HFFc6 (cell line): ENCODE results near the gene TBCK. TPM values are rescaled to one million over a fixed set of nuclear protein-coding genes. Genes with fewer than 3 reads are reported as not detected.
A peak's percentile ranks its signal among the peaks of the same experiment; 100 is the strongest.

Experiments
- DNase-seq: peaks from one replicate; pipeline ENCODE4 v3.0.0-alpha.2; 2018
- H3K27ac Mint-ChIP-seq: 2 replicates; pipeline ENCODE4 v1.8.0; 2020; ENCODE audit warnings: mild to moderate bottlenecking, mixed read lengths
- H3K27me3 Mint-ChIP-seq: 2 replicates; pipeline ENCODE4 v1.8.0; 2021; ENCODE audit warnings: mild to moderate bottlenecking, moderate library complexity, mixed read lengths; ENCODE audit not compliant: insufficient read depth
- H3K36me3 Mint-ChIP-seq: 2 replicates; pipeline ENCODE4 v1.8.0; 2021; ENCODE audit warnings: low read depth, mixed read lengths
- H3K4me1 Mint-ChIP-seq: 2 replicates; pipeline ENCODE4 v1.8.0; 2020; ENCODE audit warnings: low read depth, mixed read lengths
- H3K4me3 Mint-ChIP-seq: 2 replicates; pipeline ENCODE4 v1.8.0; 2020; ENCODE audit warnings: mild to moderate bottlenecking, moderate library complexity, mixed read lengths
- H3K9me3 Mint-ChIP-seq: 2 replicates; pipeline ENCODE4 v1.8.0; 2020; ENCODE audit warnings: mild to moderate bottlenecking, mixed read lengths
- total RNA-seq, 6 experiments: library from RNA; stranded (reverse); fragmentation: NEBNext Ultra II Directional; extraction: Animal tissue kit (Norgen Biotek cat#: 25700); gene quantifications; 2 replicates in 1 of 6; 3 replicates in 5 of 6; pipeline ENCODE4 v1.2.3, GENCODE V29; 2021
- TF ChIP-seq, protein P1 (sequence below): fragments of 200-600 bp; sonication (generic); IDR thresholded peaks from 2 replicates; pipeline ENCODE4 v1.5.0; 2021; ENCODE audit warnings: antibody characterized with exemption, mild to moderate bottlenecking

Gene TBCK
- total RNA-seq, 6 experiments from 2014 or later = 21.4 to 37.0 (median 27.1) TPM

DNA sequence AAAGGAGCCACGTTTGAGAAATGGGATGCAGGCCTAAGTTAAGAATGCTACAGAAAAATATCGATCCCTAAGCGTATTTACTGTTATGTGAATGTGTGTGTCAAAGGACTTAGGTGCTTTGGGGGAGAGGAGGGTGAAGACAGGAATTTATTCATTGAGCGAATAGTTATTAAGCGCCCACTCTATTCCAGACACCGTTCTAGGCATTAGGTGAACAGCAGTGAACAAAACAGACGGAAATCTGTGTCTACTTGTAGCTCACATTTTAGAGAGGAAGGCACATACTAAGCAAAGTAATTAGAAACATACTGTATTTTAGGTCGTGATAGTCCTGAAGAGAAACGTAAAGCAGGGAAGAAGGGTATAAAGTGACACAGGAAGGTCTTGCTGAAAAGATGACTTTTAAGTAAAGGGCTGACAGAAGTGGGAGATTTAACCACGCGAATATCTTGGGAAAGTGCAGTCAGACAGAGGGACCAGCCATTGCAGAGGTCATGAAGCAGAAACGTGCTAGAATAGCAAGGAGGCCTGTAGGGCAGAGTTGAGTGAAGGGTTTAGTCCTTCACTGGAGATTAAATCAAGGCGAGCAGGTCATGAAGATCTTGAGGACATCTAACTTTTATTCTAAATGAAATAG lies 882 bp upstream of the TBCK start:
- H3K9me3 Mint-ChIP-seq = no peaks in the 10 kb centered on the region; the same call in 1 of the 2 replicates
- H3K4me1 Mint-ChIP-seq = peaks cover 38% of the 10 kb centered on the region
- no peaks in the 10 kb centered on the region; the same call in 1 of the 2 replicates for H3K27me3 Mint-ChIP-seq
- TF ChIP-seq, protein P1, sequence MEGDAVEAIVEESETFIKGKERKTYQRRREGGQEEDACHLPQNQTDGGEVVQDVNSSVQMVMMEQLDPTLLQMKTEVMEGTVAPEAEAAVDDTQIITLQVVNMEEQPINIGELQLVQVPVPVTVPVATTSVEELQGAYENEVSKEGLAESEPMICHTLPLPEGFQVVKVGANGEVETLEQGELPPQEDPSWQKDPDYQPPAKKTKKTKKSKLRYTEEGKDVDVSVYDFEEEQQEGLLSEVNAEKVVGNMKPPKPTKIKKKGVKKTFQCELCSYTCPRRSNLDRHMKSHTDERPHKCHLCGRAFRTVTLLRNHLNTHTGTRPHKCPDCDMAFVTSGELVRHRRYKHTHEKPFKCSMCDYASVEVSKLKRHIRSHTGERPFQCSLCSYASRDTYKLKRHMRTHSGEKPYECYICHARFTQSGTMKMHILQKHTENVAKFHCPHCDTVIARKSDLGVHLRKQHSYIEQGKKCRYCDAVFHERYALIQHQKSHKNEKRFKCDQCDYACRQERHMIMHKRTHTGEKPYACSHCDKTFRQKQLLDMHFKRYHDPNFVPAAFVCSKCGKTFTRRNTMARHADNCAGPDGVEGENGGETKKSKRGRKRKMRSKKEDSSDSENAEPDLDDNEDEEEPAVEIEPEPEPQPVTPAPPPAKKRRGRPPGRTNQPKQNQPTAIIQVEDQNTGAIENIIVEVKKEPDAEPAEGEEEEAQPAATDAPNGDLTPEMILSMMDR = no peak
- peaks cover 26% of the 10 kb centered on the region for H3K36me3 Mint-ChIP-seq
- DNase-seq = no peak
- H3K27ac Mint-ChIP-seq = no peak overlapping the region
- no peak overlapping the region for H3K4me3 Mint-ChIP-seq

DNA sequence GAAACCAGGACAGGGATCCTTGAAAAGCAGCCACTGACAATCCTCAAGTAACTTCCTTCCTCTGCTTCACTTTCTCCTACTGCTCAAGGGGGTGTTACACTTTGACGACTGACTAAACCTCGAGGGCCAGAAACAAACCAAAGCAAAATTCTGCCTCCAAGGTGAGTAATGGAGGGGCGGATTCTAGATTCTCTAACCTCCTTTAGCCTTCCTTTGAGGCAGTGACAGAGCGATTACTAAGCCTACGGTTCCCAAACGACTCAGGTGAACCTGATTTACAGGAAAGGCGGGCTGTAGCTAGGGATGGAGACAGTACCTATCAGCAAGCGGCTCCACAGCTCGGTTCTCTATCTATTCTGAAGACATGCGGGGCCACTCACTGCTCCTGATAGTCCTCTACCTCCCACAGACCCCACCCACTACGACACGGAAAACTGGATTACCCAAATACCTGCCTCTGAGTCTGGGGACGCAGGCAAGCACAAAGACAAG lies 487 bp downstream of the TBCK start:
- H3K4me3 Mint-ChIP-seq = no peak overlapping the region
- H3K4me1 Mint-ChIP-seq = peaks cover 48% of the 10 kb centered on the region
- DNase-seq = peak; percentile 36
- no peaks in the 10 kb centered on the region for H3K9me3 Mint-ChIP-seq
- H3K27ac Mint-ChIP-seq = no peak overlapping the region
- no peaks in the 10 kb centered on the region for H3K27me3 Mint-ChIP-seq
- TF ChIP-seq, protein P1 = no peak
- H3K36me3 Mint-ChIP-seq = peaks cover 18% of the 10 kb centered on the region

DNA sequence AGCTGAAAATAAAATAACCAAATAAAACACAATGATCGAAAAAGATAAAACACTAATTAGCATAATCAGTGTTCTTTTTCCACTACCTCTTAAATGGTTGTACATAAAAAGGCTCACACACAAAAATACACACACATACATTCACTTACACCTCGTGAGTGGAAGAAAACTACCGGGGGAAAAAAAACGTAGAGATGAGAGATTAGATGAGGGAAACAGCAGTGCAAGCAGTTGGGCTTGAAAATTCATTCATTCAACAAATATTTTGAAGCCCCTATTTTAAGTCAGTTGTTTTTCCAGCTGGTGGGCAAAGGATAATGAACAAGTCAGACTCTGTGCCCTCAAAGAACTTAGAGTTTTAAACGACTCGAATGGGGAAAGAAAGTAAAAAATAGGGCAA lies 1.0 kb downstream of the TBCK start:
- peaks cover 53% of the 10 kb centered on the region for H3K4me1 Mint-ChIP-seq
- TF ChIP-seq, protein P1 = no peak
- H3K27ac Mint-ChIP-seq = no peak overlapping the region
- H3K36me3 Mint-ChIP-seq = peaks cover 13% of the 10 kb centered on the region
- no peak for DNase-seq
- no peaks in the 10 kb centered on the region for H3K9me3 Mint-ChIP-seq
- H3K27me3 Mint-ChIP-seq = no peaks in the 10 kb centered on the region
- H3K4me3 Mint-ChIP-seq = no peak overlapping the region

DNA sequence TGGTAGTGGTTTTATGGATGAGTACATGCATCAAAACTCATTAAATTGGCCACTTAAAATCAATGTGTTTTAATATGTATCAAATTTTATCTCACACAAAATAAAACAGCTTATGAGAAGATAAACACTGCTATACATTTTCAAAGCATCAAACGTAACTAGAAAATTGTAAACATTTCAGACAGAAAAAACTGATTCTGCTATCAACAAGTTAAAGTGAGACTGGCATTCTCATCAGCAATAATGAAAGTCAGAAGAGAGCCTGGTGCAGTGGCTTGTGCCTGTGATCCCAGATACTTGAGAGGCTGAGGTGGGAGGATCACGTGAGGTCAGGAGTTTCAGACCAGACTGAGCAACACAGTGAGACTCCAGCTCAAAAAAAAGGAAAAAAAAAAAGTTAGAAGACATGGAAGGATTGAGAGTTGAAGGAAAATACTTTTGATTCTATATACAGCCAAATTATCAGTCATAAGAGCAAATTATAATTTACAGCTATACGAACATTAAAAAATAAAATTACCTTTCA lies 2.9 kb downstream of the TBCK start:
- Mint-ChIP-seq H3K4me3 (peak overlapping the region; percentile 79), H3K36me3 (peaks cover 13% of the 10 kb centered on the region), H3K4me1 (peaks cover 54% of the 10 kb centered on the region), H3K9me3 (no peaks in the 10 kb centered on the region), H3K27me3 (no peaks in the 10 kb centered on the region), H3K27ac (peak overlapping the region; percentile 93)
- TF ChIP-seq, protein P1 = no peak
- no peak for DNase-seq

DNA sequence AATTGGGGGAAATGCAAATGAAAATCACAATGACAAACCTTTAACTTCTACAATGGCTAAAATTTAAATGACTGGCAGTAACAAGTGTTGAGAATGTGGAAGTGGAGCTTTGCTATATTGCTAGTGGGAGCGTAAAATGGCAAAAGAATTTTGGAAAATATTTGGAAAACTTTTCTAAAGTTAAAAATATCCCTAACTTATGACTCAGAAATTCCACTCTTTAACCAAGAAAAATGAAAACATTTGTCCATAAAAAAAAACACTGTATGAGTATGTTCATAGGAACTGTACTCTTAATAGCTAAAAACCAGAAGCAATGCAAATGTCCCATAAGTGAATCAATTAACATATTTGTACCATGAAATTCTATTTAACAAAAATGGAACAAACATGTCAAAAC lies 3.6 kb downstream of the TBCK start:
- Mint-ChIP-seq H3K4me1 (peaks cover 54% of the 10 kb centered on the region), H3K4me3 (peak overlapping the region; percentile 79), H3K36me3 (peaks cover 13% of the 10 kb centered on the region), H3K9me3 (no peaks in the 10 kb centered on the region), H3K27ac (peak overlapping the region; percentile 93), H3K27me3 (no peaks in the 10 kb centered on the region)
- TF ChIP-seq, protein P1 = no peak
- peak; percentile 46 for DNase-seq
